PC-9 (cell line): ENCODE measurements around the gene RUSC1. TPM values are rescaled to one million over a fixed set of nuclear protein-coding genes. Genes with fewer than 3 reads are reported as not detected.

Experiments
- BruUV-seq: library from RNA; stranded (reverse); fragments of 400-500 nt; replicated peaks from 2 replicates; lab custom pipeline; 2021; lab: Mats Ljungman, UMichigan
- CTCF ChIA-PET: fragments of 300-600 bp; sonication (Branson Sonifier 250); formaldehyde crosslinking; loops from one replicate; lab custom pipeline; 2022; ENCODE audit warnings: antibody characterized with exemption; lab: Charles Lee
- POLR2A ChIA-PET: fragments of 300-600 bp; sonication (Branson Sonifier 250); formaldehyde crosslinking; loops from one replicate; lab custom pipeline; 2022; ENCODE audit warnings: antibody characterized with exemption; ENCODE audit not compliant: unreplicated experiment; lab: Charles Lee
- DNase-seq, 2 experiments: peaks; one replicate each; pipeline versions ENCODE4 v3.0.0 to v3.0.0-alpha.2; 2015 to 2022; ENCODE audit warnings: mixed read lengths in 1 of 2
- H2AFZ ChIP-seq: fragments of 200-600 bp; sonication (generic); 2 replicates; pipeline ENCODE4 v1.8.1; 2017; ENCODE audit warnings: antibody characterized with exemption
- H3F3A ChIP-seq: fragments of 200-600 bp; sonication (generic); 2 replicates; pipeline ENCODE4 v1.8.1; 2017; ENCODE audit warnings: antibody characterized with exemption, mild to moderate bottlenecking, low read depth; ENCODE audit not compliant: insufficient read depth
- H3K27ac ChIP-seq: fragments of 200-600 bp; sonication (generic); 2 replicates; pipeline ENCODE4 v1.6.1; 2016; ENCODE audit warnings: mixed run types
- H3K27me3 ChIP-seq: fragments of 200-600 bp; sonication (generic); 2 replicates; pipeline ENCODE4 v1.6.1; 2016; ENCODE audit warnings: low read depth, mixed run types; ENCODE audit not compliant: insufficient read depth
- H3K36me3 ChIP-seq: fragments of 200-600 bp; sonication (generic); 2 replicates; pipeline ENCODE4 v1.6.1; 2016; ENCODE audit warnings: low read depth, mixed run types
- H3K4me1 ChIP-seq: fragments of 200-600 bp; sonication (generic); replicated peaks from 2 replicates; pipeline ENCODE4 v1.6.1; 2016; ENCODE audit warnings: mixed run types; ENCODE audit not compliant: insufficient read depth
- H3K4me2 ChIP-seq: fragments of 200-600 bp; sonication (generic); 2 replicates; pipeline ENCODE4 v1.6.1; 2017; ENCODE audit warnings: mixed run types
- H3K4me3 ChIP-seq: fragments of 200-600 bp; sonication (generic); 2 replicates; pipeline ENCODE4 v1.6.1; 2016; ENCODE audit warnings: mixed run types
- H3K79me2 ChIP-seq: fragments of 200-600 bp; sonication (generic); 2 replicates; pipeline ENCODE4 v1.6.1; 2017; ENCODE audit warnings: low read depth, mixed run types
- H3K9me2 ChIP-seq: fragments of 200-600 bp; sonication (generic); 2 replicates; pipeline ENCODE4 v1.8.1; 2017; ENCODE audit warnings: mild to moderate bottlenecking; ENCODE audit not compliant: insufficient read depth
- H3K9me3 ChIP-seq: fragments of 200-600 bp; sonication (generic); 2 replicates; pipeline ENCODE4 v1.8.1; 2016; ENCODE audit warnings: low read depth; ENCODE audit not compliant: insufficient read depth
- H4K20me1 ChIP-seq: fragments of 200-600 bp; sonication (generic); 2 replicates; pipeline ENCODE4 v1.8.1; 2017; ENCODE audit not compliant: insufficient read depth
- CTCF ChIP-seq: fragments of 200-600 bp; sonication (generic); conservative IDR thresholded peaks from 2 replicates; pipeline ENCODE4 v1.6.1; 2017; ENCODE audit warnings: mixed run types, antibody characterized with exemption, mild to moderate bottlenecking, moderate library complexity
- EZH2 ChIP-seq: fragments of 200-600 bp; sonication (generic); IDR thresholded peaks from 2 replicates; pipeline ENCODE4 v1.8.0; 2017; ENCODE audit warnings: antibody characterized with exemption, low read depth
- intact Hi-C: fragments of 100-400 bp; cut with micrococcal nuclease; formaldehyde crosslinking; loops from one replicate; pipeline ENCODE4 v1.10.0; 2022; ENCODE audit not compliant: unreplicated experiment
- microRNA-seq: library from miRNA; unstranded; fragments of <30 nt; microRNA quantifications from one replicate; pipeline ENCODE4 v1.2.0, GENCODE V29; 2021; ENCODE audit warnings: borderline number of aligned reads, borderline replicate concordance
- total RNA-seq: library from RNA; stranded (reverse); gene quantifications from 2 replicates; pipeline ENCODE4 v1.2.3, GENCODE V29; 2021

Gene RUSC1
- total RNA-seq, 1 experiment from 2014 or later, result 43.4 TPM

GRCh38 chr1:155379180-155379579 is 58.5 kb downstream of the RUSC1 start:
- Histone ChIP-seq H3K27ac (no peak overlapping the region), H3K4me3 (no peak overlapping the region), H3K27me3 (no peaks in the 10 kb centered on the region), H3K4me2 (no peak overlapping the region), H3K4me1 (no peaks in the 10 kb centered on the region), H3F3A (peaks cover 7% of the 10 kb centered on the region; the same call in 1 of the 2 replicates), H2AFZ (no peak overlapping the region), H3K9me3 (no peaks in the 10 kb centered on the region), H3K79me2 (no peaks in the 10 kb centered on the region), H4K20me1 (no peaks in the 10 kb centered on the region), H3K36me3 (peaks cover 7% of the 10 kb centered on the region; the same call in 1 of the 2 replicates), H3K9me2 (no peaks in the 10 kb centered on the region)
- no peak for TF ChIP-seq CTCF
- TF ChIP-seq EZH2, result no peak
- ChIA-PET CTCF (no interaction called here), POLR2A (interaction anchor here (0.7 kb wide), 1 partner anchor 437 kb away, joined by 12 read pairs; no protein-coding TSS in a partner anchor)
- intact Hi-C loops, result no loop called here
- no peak for DNase-seq
- no TSS peak for BruUV-seq

GRCh38 chr1:155379631-155380090 is 59.0 kb downstream of the RUSC1 start:
- Histone ChIP-seq H3K27me3 (no peaks in the 10 kb centered on the region), H3K4me1 (no peaks in the 10 kb centered on the region), H3K36me3 (peaks cover 7% of the 10 kb centered on the region; the same call in 1 of the 2 replicates), H4K20me1 (no peaks in the 10 kb centered on the region), H3K4me2 (no peak overlapping the region), H3K9me2 (no peaks in the 10 kb centered on the region), H3K27ac (no peak overlapping the region), H3F3A (peaks cover 7% of the 10 kb centered on the region; the same call in 1 of the 2 replicates), H2AFZ (no peak overlapping the region), H3K9me3 (no peaks in the 10 kb centered on the region), H3K79me2 (no peaks in the 10 kb centered on the region), H3K4me3 (no peak overlapping the region)
- BruUV-seq, result no TSS peak
- TF ChIP-seq CTCF (no peak), EZH2 (no peak)
- ChIA-PET CTCF (no interaction called here), POLR2A (interaction anchor here (0.5 to 0.8 kb wide), 4 partner anchors 37 to 436 kb away, joined by 3 to 12 read pairs (median 4); no protein-coding TSS in a partner anchor)
- DNase-seq, result no peak
- intact Hi-C loops, result no loop called here

Small RNA genes within 50 kb of the gene (microRNA-seq; reads per million reads assigned to microRNA genes)
- not detected for gene MIR555

Other genes with a start within 250 kb of the RUSC1 start
- gene EFNA3, start 242.1 kb upstream of the RUSC1 start, total RNA-seq, result 6.7 and 8.8 TPM in 2 replicates
- 30.6 and 35.7 TPM in 2 replicates for gene EFNA1, start 193.0 kb upstream of the RUSC1 start, total RNA-seq
- gene SLC50A1, start 185.0 kb upstream of the RUSC1 start, total RNA-seq, result 54.9 and 67.6 TPM in 2 replicates
- 83.7 and 127 TPM in 2 replicates for gene DPM3, start 180.4 kb upstream of the RUSC1 start, total RNA-seq
- gene KRTCAP2, start 147.6 kb upstream of the RUSC1 start, total RNA-seq, result 112 and 156 TPM in 2 replicates
- 6.0 and 6.2 TPM in 2 replicates for gene TRIM46, start 147.0 kb upstream of the RUSC1 start, total RNA-seq
- gene THBS3, start 113.0 kb upstream of the RUSC1 start, total RNA-seq, result 45.4 and 58.8 TPM in 2 replicates
- 56.1 and 68.9 TPM in 2 replicates for gene MTX1, start 112.2 kb upstream of the RUSC1 start, total RNA-seq
- 56.9 and 60.8 TPM in 2 replicates for gene ENTREP3, start 65.4 kb upstream of the RUSC1 start, total RNA-seq
- 56.9 and 64.1 TPM in 2 replicates for gene SCAMP3, start 58.5 kb upstream of the RUSC1 start, total RNA-seq
- 39.1 and 43.9 TPM in 2 replicates for gene CLK2, start 47.4 kb upstream of the RUSC1 start, total RNA-seq
- gene HCN3, start 43.4 kb upstream of the RUSC1 start, total RNA-seq, result 6.6 and 7.5 TPM in 2 replicates
- gene PKLR, start 19.5 kb upstream of the RUSC1 start, total RNA-seq, result not detected in 2 replicates
- gene FDPS, start 12.0 kb upstream of the RUSC1 start, total RNA-seq, result 397 and 568 TPM in 2 replicates
- gene ASH1L, start 241.9 kb downstream of the RUSC1 start, total RNA-seq, result 29.4 and 36.0 TPM in 2 replicates